K562 (cell line): ENCODE results near the gene SNPH. TPM values are rescaled to one million over a fixed set of nuclear protein-coding genes. Genes with fewer than 3 reads are reported as not detected.
A peak's percentile ranks its signal among the peaks of the same experiment; 100 is the strongest.

Experiments
- EGR1 ChIP-seq: fragments of 450-650 bp; conservative IDR thresholded peaks from 2 replicates; pipeline ENCODE4 v1.6.1; 2017; ENCODE audit warnings: mild to moderate bottlenecking
- ELF4 ChIP-seq: fragments of 450-650 bp; formaldehyde crosslinking; IDR thresholded peaks from 2 replicates; pipeline ENCODE4 v1.4.0; 2022; ENCODE audit warnings: missing genetic modification characterization
- ELK3 ChIP-seq: fragments of 450-650 bp; formaldehyde crosslinking; IDR thresholded peaks from 2 replicates; pipeline ENCODE4 v1.4.0; 2020; ENCODE audit warnings: mild to moderate bottlenecking
- GTF2E2 ChIP-seq: fragments of 200-800 bp; sonication (Bioruptor generic); IDR thresholded peaks from 2 replicates; pipeline ENCODE4 v1.6.1; 2016; ENCODE audit warnings: missing genetic modification characterization, missing compliant biosample characterization
- HIVEP1 ChIP-seq: fragments of 250-450 bp; sonication (Bioruptor Pico); IDR thresholded peaks from 2 replicates; pipeline ENCODE4 v1.4.0; 2020; ENCODE audit warnings: mild to moderate bottlenecking
- L3MBTL2 ChIP-seq: fragments of 450-650 bp; IDR thresholded peaks from 2 replicates; pipeline ENCODE4 v1.6.1; 2016; ENCODE audit warnings: mild to moderate bottlenecking, moderate library complexity
- MLLT1 ChIP-seq, 2 experiments: fragments of 450-650 bp; IDR thresholded peaks; 2 replicates each; pipeline ENCODE4 v1.6.1; 2016
- NR2C1 ChIP-seq, 2 experiments: fragments of 450-650 bp; IDR thresholded peaks; 2 replicates each; pipeline ENCODE4 v1.6.1; 2017; ENCODE audit warnings: mild to moderate bottlenecking in 2 of 2, antibody characterized with exemption in 1 of 2, inconsistent platforms in 1 of 2, missing compliant biosample characterization in 1 of 2, missing genetic modification characterization in 1 of 2
- POLR3G ChIP-seq: IDR thresholded peaks from 2 replicates; pipeline ENCODE4 v1.6.1; 2011; ENCODE audit not compliant: insufficient read length, insufficient replicate concordance; ENCODE audit errors: extremely low read depth
- TAF9B ChIP-seq: fragments of 450-650 bp; IDR thresholded peaks from 2 replicates; pipeline ENCODE4 v1.6.1; 2018; ENCODE audit warnings: mild to moderate bottlenecking; ENCODE audit not compliant: partially characterized antibody
- ZNF444 ChIP-seq: fragments of 250-450 bp; sonication (Bioruptor Pico); IDR thresholded peaks from 2 replicates; pipeline ENCODE4 v1.4.0; 2020; ENCODE audit warnings: mild to moderate bottlenecking, moderate library complexity
- ZNF695 ChIP-seq: fragments of 450-650 bp; formaldehyde crosslinking; IDR thresholded peaks from 2 replicates; pipeline ENCODE4 v1.4.0; 2020; ENCODE audit warnings: mild to moderate bottlenecking, moderate library complexity
- polyA plus RNA-seq, 8 experiments: library from polyadenylated mRNA; depleted of rRNA in 4 of 8; stranded (reverse) in 5 of 8; unstranded in 3 of 8; fragments of >200 nt; fragmentation: Nextera tagmentation in 2 of 8; fragmentation: Illumina TruSeq in 1 of 8; extraction: Ambion mirVana in 2 of 8; extraction: Trizol in 1 of 8; gene quantifications; 2 replicates each; pipeline versions ENCODE4 v1.2.1 to v1.2.3, GENCODE V29; 2011 to 2014; ENCODE audit warnings: inconsistent platforms in 1 of 8, missing spikeins in 1 of 8
- total RNA-seq, 7 experiments: library from RNA; depleted of rRNA in 6 of 7; stranded (reverse); fragments of >200 nt in 6 of 7; fragmentation: Illumina TruSeq in 2 of 7; extraction: Trizol in 2 of 7; gene quantifications; 2 replicates each; pipeline versions ENCODE4 v1.2.1 to v1.2.3, GENCODE V29; 2011 to 2021; ENCODE audit warnings: low replicate concordance in 1 of 7
- TF ChIP-seq, protein P1 (sequence below), 2 experiments: fragments of 450-650 bp; formaldehyde crosslinking in 1 of 2; IDR thresholded peaks; 2 replicates each; pipeline versions ENCODE4 v1.4.0 to v1.6.1; 2014 to 2020; ENCODE audit warnings: mild to moderate bottlenecking in 2 of 2, borderline replicate concordance in 1 of 2, low read depth in 1 of 2
- TF ChIP-seq, protein P2 (sequence below): fragments of 450-650 bp; IDR thresholded peaks from one replicate; pipeline ENCODE4 v1.6.1; 2018; ENCODE audit warnings: mild to moderate bottlenecking, moderate library complexity; ENCODE audit not compliant: partially characterized antibody

The SNPH gene
- total and polyA plus RNA-seq, 9 of the 15 experiments (the other 6 are each of a cell fraction or from before 2014, with no cell fraction given) = 0.03 to 4.2 (median 1.4) TPM

DNA sequence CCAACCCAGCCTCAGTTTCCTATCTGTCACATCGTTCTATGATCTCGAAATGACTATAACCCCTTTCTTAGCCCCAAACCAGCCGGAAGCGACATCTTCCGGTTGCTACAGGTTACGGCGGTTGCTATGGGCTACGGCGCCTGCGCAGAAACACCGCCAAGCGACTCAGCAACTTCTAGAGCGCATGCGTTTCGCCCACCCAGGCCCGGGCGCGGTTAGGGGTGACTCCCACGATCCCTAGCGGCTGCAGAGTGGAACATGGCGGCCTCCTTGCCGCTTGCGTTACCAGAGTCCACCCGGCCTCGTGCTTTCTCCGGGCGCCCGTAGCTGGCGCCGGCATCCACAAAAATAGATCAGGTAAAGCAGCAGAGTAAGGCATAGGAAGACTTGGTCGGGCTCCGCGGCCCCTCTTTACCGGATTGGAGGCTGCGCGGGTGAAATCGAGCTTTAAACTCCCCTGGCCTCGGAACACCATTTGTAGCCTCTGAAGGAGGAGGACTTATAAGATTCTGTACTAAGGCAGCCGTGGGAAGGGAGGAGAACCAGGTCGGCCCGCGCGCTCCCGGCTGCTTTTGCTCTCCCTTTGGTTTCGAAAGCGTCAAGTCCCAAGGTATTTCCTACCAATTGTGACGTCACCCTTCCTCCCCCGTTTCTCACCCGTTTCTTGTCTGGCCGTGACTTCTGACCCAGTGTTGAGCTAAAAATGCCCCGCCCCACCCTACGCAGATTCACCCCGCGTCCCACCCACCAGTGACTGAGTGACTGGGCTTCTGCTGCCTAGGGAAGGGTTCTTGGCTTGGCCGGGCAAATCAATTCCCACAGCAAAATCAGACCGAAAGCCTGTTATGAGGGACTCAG is 59.3 kb downstream of the SNPH start (continued):
- TF ChIP-seq, protein P1, sequence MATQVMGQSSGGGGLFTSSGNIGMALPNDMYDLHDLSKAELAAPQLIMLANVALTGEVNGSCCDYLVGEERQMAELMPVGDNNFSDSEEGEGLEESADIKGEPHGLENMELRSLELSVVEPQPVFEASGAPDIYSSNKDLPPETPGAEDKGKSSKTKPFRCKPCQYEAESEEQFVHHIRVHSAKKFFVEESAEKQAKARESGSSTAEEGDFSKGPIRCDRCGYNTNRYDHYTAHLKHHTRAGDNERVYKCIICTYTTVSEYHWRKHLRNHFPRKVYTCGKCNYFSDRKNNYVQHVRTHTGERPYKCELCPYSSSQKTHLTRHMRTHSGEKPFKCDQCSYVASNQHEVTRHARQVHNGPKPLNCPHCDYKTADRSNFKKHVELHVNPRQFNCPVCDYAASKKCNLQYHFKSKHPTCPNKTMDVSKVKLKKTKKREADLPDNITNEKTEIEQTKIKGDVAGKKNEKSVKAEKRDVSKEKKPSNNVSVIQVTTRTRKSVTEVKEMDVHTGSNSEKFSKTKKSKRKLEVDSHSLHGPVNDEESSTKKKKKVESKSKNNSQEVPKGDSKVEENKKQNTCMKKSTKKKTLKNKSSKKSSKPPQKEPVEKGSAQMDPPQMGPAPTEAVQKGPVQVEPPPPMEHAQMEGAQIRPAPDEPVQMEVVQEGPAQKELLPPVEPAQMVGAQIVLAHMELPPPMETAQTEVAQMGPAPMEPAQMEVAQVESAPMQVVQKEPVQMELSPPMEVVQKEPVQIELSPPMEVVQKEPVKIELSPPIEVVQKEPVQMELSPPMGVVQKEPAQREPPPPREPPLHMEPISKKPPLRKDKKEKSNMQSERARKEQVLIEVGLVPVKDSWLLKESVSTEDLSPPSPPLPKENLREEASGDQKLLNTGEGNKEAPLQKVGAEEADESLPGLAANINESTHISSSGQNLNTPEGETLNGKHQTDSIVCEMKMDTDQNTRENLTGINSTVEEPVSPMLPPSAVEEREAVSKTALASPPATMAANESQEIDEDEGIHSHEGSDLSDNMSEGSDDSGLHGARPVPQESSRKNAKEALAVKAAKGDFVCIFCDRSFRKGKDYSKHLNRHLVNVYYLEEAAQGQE (IDR thresholded peaks at IDR 0.05; ENCODE audit: borderline replicate concordance) = peak; percentile 68
- TF ChIP-seq, protein P1 (CRISPR knock-in tag; IDR thresholded peaks at IDR 0.05; ENCODE audit: low read depth) = no peak
- TF ChIP-seq ZNF444 (CRISPR knock-in tag) (no peak), HIVEP1 (CRISPR knock-in tag) (no peak), L3MBTL2 (peak; percentile 83), ELK3 (no peak), POLR3G (no peak), ELF4 (CRISPR knock-in tag) (no peak), ZNF695 (CRISPR knock-in tag) (no peak), MLLT1 (IDR thresholded peaks at IDR 0.05) (no peak), EGR1 (peak; percentile 68), GTF2E2 (tag) (peak; percentile 80), TAF9B (peak; percentile 82), NR2C1 (IDR thresholded peaks at IDR 0.05) (peak; percentile 48), NR2C1 (tag; IDR thresholded peaks at IDR 0.05) (peak; percentile 73)
- TF ChIP-seq, protein P2, sequence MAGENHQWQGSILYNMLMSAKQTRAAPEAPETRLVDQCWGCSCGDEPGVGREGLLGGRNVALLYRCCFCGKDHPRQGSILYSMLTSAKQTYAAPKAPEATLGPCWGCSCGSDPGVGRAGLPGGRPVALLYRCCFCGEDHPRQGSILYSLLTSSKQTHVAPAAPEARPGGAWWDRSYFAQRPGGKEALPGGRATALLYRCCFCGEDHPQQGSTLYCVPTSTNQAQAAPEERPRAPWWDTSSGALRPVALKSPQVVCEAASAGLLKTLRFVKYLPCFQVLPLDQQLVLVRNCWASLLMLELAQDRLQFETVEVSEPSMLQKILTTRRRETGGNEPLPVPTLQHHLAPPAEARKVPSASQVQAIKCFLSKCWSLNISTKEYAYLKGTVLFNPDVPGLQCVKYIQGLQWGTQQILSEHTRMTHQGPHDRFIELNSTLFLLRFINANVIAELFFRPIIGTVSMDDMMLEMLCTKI = no peak
